ENCODE data around the gene CALHM3. TPM values are rescaled to one million over a fixed set of nuclear protein-coding genes. Genes with fewer than 3 reads are reported as not detected.

Gene CALHM3
- total and polyA plus RNA-seq, 2 of the 13 experiments (the other 11 are each of a cell fraction or from before 2014, with no cell fraction given): not detected

GRCh38 chr10:103451091-103451813 is 27.8 kb downstream of the CALHM3 start:
- no peak overlapping the region for H2AFZ ChIP-seq (ENCODE audit: low read length)
- H3K4me2 ChIP-seq (ENCODE audit: low read depth, low read length): peak overlapping the region; percentile 81; the same call in 1 of the 2 replicates

More at GRCh38 chr10:103451091-103451813, 27.8 kb downstream of the CALHM3 start:
- WGBS (ENCODE audit: low lambda C conversion rate): 60% methylated on average over 14 of the region's 14 CpGs
- POLR2A ChIA-PET: no interaction called here
- Histone ChIP-seq H3K79me2 (ENCODE audit: insufficient read depth, low read length) (no peaks in the 10 kb centered on the region), H3K4me1 (ENCODE audit: insufficient read depth, low read length) (peaks cover 18% of the 10 kb centered on the region), H3K9ac (ENCODE audit: insufficient read depth, low read depth, low read length) (no peak overlapping the region), H3K27ac (ENCODE audit: extremely low read length, insufficient read depth, low read length) (no peak overlapping the region), H3K4me3 (replicated peaks in 1 of 3; ENCODE audit: insufficient read depth in 1 of 3, low read depth in 2 of 3, low read length in 3 of 3) (no peak overlapping the region), H3K9me3 (ENCODE audit: low read length) (no peaks in the 10 kb centered on the region), H3K36me3 (replicated peaks in 1 of 2; ENCODE audit: control insufficient read depth in 1 of 2, insufficient read depth in 2 of 2, low read length in 2 of 2) (no peaks in the 10 kb centered on the region; a peak in 1 of 5 replicates), H3K27me3 (ENCODE audit: control insufficient read depth in 1 of 2, insufficient read depth in 2 of 2, low read length in 2 of 2) (peaks cover 2 to 32% of the 10 kb centered on the region in 2 experiments; a peak in 4 of 5 replicates), H4K20me1 (ENCODE audit: insufficient read depth, low read length) (no peaks in the 10 kb centered on the region)
- in situ Hi-C loops (cut with HindIII; ENCODE audit: extremely low pct_ligation_motif_present, low pct_unique_long_range_greater_than_20kb): no loop called here
- intact Hi-C loops (cut with micrococcal nuclease; ENCODE audit: unreplicated experiment): no loop called here
- FAIRE-seq (no peak), DNase-seq (ENCODE audit: low spot score) (no peak), ATAC-seq (peak; percentile 10)
- BruUV-seq (replicated peaks): no TSS peak
- no peak for TF ChIP-seq TFDP2 (CRISPR knock-in tag; IDR thresholded peaks at IDR 0.05)
- peak; percentile 43; the same call in 1 of the 2 replicates for TF ChIP-seq ZNF263 (CRISPR knock-in tag; IDR thresholded peaks at IDR 0.05)
- TF ChIP-seq SNRNP70 (IDR thresholded peaks at IDR 0.05; ENCODE audit: low read depth, low read length): no peak
- no peak for TF ChIP-seq ZBTB10 (CRISPR knock-in tag; IDR thresholded peaks at IDR 0.05; ENCODE audit: borderline replicate concordance)
- no peak for TF ChIP-seq PAWR (CRISPR knock-in tag; IDR thresholded peaks at IDR 0.05; ENCODE audit: borderline replicate concordance)
- CTCF ChIA-PET (ENCODE audit: low intra/inter-chr PET ratio, low total read pairs): no interaction called here
